Fibroblast of skin of scalp (primary cell): ENCODE data around the gene POLR2F.

ENCODE experiments used
- DNase-seq: peaks from one replicate; pipeline ENCODE4 v3.0.0-alpha.2; 2013

The POLR2F gene

GRCh38 chr22:37982938-37983859 is 29.7 kb downstream of the POLR2F start:
- DNase-seq: no peak

GRCh38 chr22:37983860-37984791 is 30.6 kb downstream of the POLR2F start, which contains the start of gene SOX10:
Gene SOX10, minus strand, starts transcription at chr22:37984555. Its CDS starts 771 bp downstream, at chr22:37983784.
- no peak for DNase-seq

- no peak for DNase-seq
These were observed 31.6 kb downstream of the POLR2F start for GRCh38 chr22:37985050-37985585.

- no peak for DNase-seq
These were observed 32.3 kb downstream of the POLR2F start for GRCh38 chr22:37985751-37986281.

- DNase-seq: no peak
These were observed 32.9 kb downstream of the POLR2F start for GRCh38 chr22:37986371-37986770.

- DNase-seq: no peak
These were observed 35.9 kb downstream of the POLR2F start for GRCh38 chr22:37989146-37990045.

GRCh38 chr22:37990301-37990700 is 36.8 kb downstream of the POLR2F start:
- DNase-seq: no peak

- no peak for DNase-seq
These were observed 37.4 kb downstream of the POLR2F start for GRCh38 chr22:37990862-37991261.

GRCh38 chr22:37991731-37992442 is 38.4 kb downstream of the POLR2F start:
- DNase-seq: no peak

GRCh38 chr22:37994049-37994448 is 40.5 kb downstream of the POLR2F start:
- DNase-seq: no peak

GRCh38 chr22:37994982-37995381 is 41.5 kb downstream of the POLR2F start:
- DNase-seq: no peak

GRCh38 chr22:37995460-37995859 is 42.0 kb downstream of the POLR2F start:
- DNase-seq: no peak

GRCh38 chr22:37996079-37996478 is 42.6 kb downstream of the POLR2F start:
- DNase-seq: no peak

- no peak for DNase-seq
These were observed 43.2 kb downstream of the POLR2F start for GRCh38 chr22:37996515-37997246.

- DNase-seq: no peak
These were observed 45.0 kb downstream of the POLR2F start for GRCh38 chr22:37998543-37998942.

GRCh38 chr22:37999236-37999635 is 45.7 kb downstream of the POLR2F start:
- DNase-seq: no peak

GRCh38 chr22:37999640-38000272 is 46.3 kb downstream of the POLR2F start:
- DNase-seq: peak; percentile 28

- no peak for DNase-seq
These were observed 52.4 kb downstream of the POLR2F start for GRCh38 chr22:38005943-38006342.

- DNase-seq: no peak
These were observed 53.4 kb downstream of the POLR2F start for GRCh38 chr22:38006906-38007305.
